ENCODE results near the gene LMAN2. TPM values are rescaled to one million over a fixed set of nuclear protein-coding genes. Genes with fewer than 3 reads are reported as not detected.

The LMAN2 gene
- total RNA-seq, 4 donors from 2014 or later: 309 to 465 (median 383) TPM

DNA sequence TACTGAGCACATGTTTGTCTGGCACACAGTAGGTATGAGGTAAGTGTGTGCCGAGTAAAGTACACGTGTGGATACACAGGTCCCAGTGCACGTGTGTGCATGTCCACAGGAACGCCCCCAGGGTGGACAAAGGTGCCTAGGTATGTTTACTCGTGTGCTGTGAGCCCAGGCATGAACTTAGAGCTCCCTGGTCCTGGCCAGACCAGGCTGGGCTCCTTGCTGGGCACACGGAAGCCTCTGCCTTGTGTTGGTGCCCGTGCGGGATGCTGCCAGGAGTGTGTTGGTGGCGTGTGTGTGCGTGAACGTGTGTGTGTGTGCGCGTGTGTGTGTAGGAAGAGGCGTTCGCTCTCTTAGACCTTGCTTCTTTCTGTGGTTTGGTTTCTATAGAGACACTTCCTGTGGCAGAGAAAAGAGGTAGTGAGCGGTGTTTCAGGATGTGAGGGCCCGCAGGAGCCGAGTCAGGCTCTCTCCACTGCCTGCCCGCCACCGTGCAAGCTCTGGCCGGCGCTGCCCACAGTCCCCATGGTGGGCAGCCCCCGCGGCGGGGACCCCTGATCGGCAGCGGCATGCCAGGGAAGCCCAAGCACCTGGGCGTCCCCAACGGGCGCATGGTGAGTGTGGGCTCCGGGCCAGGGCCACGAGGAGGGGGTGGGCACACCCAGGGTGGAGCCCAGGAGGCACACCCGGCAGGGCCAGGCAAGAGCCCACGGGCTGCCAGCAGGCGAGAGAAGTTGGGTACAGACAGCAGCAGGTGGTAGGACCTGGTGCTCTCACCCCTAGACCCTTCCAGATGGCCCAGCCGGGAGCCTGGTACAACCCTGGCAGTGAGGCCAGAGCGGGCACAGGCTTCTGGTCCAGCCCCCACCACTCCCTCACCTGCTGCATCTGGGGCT, 6.2 kb upstream of the LMAN2 start, which contains the start of gene RGS14:
TSS of gene RGS14 (plus strand) at position 466 of the 893 bp plus-strand sequence. CDS start at position 567, 101 bp downstream.
- H3K4me3 ChIP-seq (replicated peaks in 1 of 3): peak within 1 kb of the TSS in 1 of 3 donors; percentile 9
- H3K36me3 ChIP-seq: no peaks in the 10 kb centered on the region
- intact Hi-C loops (cut with DNase I): no loop called here
- WGBS, 2 donors: 52 to 62% methylated on average over 14 to 28 of the region's 37 CpGs
- no peaks in the 10 kb centered on the region for H3K9me3 ChIP-seq
- H3K4me1 ChIP-seq: peaks cover 9 to 12% of the 10 kb centered on the region in 2 donors
- no peak for DNase-seq
- no peaks in the 10 kb centered on the region for H3K27me3 ChIP-seq
- TF ChIP-seq POLR2A (IDR thresholded peaks at IDR 0.05): no peak
- TF ChIP-seq, protein P1, sequence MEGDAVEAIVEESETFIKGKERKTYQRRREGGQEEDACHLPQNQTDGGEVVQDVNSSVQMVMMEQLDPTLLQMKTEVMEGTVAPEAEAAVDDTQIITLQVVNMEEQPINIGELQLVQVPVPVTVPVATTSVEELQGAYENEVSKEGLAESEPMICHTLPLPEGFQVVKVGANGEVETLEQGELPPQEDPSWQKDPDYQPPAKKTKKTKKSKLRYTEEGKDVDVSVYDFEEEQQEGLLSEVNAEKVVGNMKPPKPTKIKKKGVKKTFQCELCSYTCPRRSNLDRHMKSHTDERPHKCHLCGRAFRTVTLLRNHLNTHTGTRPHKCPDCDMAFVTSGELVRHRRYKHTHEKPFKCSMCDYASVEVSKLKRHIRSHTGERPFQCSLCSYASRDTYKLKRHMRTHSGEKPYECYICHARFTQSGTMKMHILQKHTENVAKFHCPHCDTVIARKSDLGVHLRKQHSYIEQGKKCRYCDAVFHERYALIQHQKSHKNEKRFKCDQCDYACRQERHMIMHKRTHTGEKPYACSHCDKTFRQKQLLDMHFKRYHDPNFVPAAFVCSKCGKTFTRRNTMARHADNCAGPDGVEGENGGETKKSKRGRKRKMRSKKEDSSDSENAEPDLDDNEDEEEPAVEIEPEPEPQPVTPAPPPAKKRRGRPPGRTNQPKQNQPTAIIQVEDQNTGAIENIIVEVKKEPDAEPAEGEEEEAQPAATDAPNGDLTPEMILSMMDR (IDR thresholded peaks at IDR 0.05): no peak
- H3K27ac ChIP-seq: no peak within 1 kb of the TSS

DNA sequence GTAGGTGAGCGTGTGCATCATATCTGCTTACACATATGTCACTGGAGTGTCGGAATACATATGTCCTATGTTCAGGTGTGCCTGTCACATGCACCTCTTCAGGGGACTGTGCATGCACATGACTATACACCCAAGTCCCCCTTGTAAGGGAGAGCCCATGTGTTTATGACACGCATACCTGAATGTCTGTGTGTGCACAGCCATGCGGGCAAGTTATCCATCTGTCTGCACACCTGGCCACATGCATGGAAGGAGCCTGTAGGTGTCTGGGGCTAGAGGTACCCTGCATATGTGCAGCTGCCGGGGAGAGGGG, 5.6 kb upstream of the LMAN2 start:
- no peak for DNase-seq
- no peak overlapping the region for H3K27ac ChIP-seq
- no peaks in the 10 kb centered on the region for H3K36me3 ChIP-seq
- intact Hi-C loops (cut with DNase I): no loop called here
- peaks cover 3 to 11% of the 10 kb centered on the region in 2 donors for H3K4me1 ChIP-seq
- no peaks in the 10 kb centered on the region for H3K27me3 ChIP-seq
- no peak for TF ChIP-seq POLR2A (IDR thresholded peaks at IDR 0.05)
- TF ChIP-seq, protein P1 (IDR thresholded peaks at IDR 0.05): no peak
- WGBS, 2 donors: 82 to 89% methylated on average over 3 to 4 of the region's 5 CpGs
- H3K9me3 ChIP-seq: no peaks in the 10 kb centered on the region
- H3K4me3 ChIP-seq (replicated peaks in 1 of 3): no peak overlapping the region

DNA sequence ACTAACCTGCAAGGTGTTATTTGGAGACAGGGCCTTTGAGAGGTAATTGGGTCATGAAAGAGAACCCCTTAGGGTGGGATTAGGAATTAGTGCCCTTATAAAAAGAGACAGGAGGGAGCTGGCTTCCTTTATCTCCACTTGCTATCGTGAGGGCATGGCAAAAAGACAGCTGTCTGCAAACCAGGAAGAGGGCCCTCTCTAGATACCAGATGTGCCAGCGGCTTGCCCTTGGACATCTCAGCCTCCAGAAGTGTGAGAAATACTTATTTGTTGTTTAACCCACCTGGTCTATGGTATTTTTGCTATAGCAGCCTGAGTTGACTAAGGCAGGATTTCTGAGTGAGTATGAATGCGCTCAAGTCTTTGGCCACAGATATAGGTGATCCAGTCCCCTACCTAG, 5.3 kb upstream of the LMAN2 start:
- TF ChIP-seq, protein P1 (IDR thresholded peaks at IDR 0.05): no peak
- TF ChIP-seq POLR2A (IDR thresholded peaks at IDR 0.05): no peak
- 62 to 80% methylated on average over 3 of the region's 3 CpGs for WGBS, 2 donors
- no peaks in the 10 kb centered on the region for H3K27me3 ChIP-seq
- peaks cover 0 to 9% of the 10 kb centered on the region in 2 donors for H3K4me1 ChIP-seq
- H3K9me3 ChIP-seq: no peaks in the 10 kb centered on the region
- H3K36me3 ChIP-seq: no peaks in the 10 kb centered on the region
- intact Hi-C loops (cut with DNase I): no loop called here
- no peak for DNase-seq
- no peak overlapping the region for H3K27ac ChIP-seq
- H3K4me3 ChIP-seq (replicated peaks in 1 of 3): no peak overlapping the region

DNA sequence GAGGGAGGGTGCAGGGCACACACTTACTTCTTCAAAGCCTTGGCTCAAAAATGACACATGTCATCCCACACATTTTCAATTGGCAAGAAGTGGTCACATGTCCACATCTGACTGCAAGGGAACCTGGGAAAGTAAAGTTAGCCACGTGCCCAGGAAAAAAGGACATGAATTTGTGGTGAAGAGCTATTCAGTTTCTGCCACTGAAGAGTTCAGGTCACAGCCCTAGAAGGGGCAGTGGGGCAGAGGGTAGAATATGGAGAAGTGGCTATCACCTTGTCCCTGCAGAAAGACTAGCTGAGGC, 4.3 kb upstream of the LMAN2 start:
- no peak for DNase-seq
- no peaks in the 10 kb centered on the region for H3K36me3 ChIP-seq
- intact Hi-C loops (cut with DNase I): no loop called here
- H3K9me3 ChIP-seq: no peaks in the 10 kb centered on the region
- no peak overlapping the region for H3K27ac ChIP-seq
- H3K4me3 ChIP-seq (replicated peaks in 1 of 3): no peak overlapping the region
- no peaks in the 10 kb centered on the region for H3K27me3 ChIP-seq
- peaks cover 2 to 6% of the 10 kb centered on the region in 2 donors for H3K4me1 ChIP-seq
- 5 to 8% methylated on average over 1 of the region's 1 CpG for WGBS, 2 donors
- TF ChIP-seq, protein P1 (IDR thresholded peaks at IDR 0.05): no peak
- TF ChIP-seq POLR2A (IDR thresholded peaks at IDR 0.05): no peak

DNA sequence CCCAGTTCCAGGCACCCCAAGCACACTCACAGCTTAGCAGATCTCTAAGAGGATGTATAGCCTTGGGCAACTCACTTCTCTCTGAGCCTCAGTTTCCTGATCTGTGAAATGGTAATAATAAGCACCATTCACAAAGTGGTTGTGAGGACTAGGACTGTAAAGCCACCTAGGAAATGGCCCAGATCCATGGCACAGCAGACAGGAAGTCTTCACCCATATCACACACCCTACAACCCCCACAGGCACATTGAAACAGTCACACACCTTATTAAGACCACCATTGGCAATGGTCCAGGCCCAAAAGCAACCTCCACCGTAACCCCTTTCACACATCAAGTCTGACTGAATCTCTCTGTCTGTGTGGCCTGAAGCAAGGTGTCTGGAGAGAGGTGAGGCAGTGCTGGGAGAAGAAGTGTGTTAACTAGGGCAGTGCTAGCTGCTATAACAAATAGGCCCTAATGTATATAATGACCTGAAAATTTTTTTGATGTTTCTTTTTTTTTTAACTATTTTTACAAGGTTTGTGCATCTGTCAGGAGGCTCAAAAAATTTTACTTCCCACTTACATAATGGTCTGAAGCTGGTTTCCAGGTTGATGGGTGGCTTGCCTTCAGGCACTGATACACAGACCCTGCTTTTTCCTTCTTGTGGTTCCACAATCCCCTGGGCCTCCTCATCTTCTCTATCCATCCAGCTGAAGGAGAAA, 3.8 kb upstream of the LMAN2 start:
- no peak for DNase-seq
- Histone ChIP-seq H3K4me1 (peaks cover 7 to 11% of the 10 kb centered on the region in 2 donors), H3K9me3 (no peaks in the 10 kb centered on the region), H3K36me3 (no peaks in the 10 kb centered on the region), H3K4me3 (replicated peaks in 1 of 3) (no peak overlapping the region), H3K27ac (no peak overlapping the region), H3K27me3 (no peaks in the 10 kb centered on the region)
- TF ChIP-seq, protein P1 (IDR thresholded peaks at IDR 0.05): no peak
- TF ChIP-seq POLR2A (IDR thresholded peaks at IDR 0.05): no peak
- intact Hi-C loops (cut with DNase I): no loop called here
- 100% methylated on average over 1 of the region's 1 CpG for whole genome bisulfite sequencing, 2 donors
